Liver (tissue), 9 donors: ENCODE measurements around the gene JAK1. TPM values are rescaled to one million over a fixed set of nuclear protein-coding genes. Genes with fewer than 3 reads are reported as not detected.

ENCODE experiments used
- DNase-seq: peaks from one replicate; pipeline ENCODE4 v3.0.0-alpha.2; 2017; ENCODE audit warnings: low spot score
- H3K27ac ChIP-seq, 2 donors: one replicate each; pipeline ENCODE4 v1.7.0; 2013; ENCODE audit warnings: inconsistent platforms in 2 of 2, low read length in 2 of 2, control low read depth in 1 of 2, low read depth in 1 of 2, mild to moderate bottlenecking in 1 of 2
- H3K27me3 ChIP-seq, 4 donors: one replicate each; pipeline versions ENCODE4 v1.6.1 to v1.7.0; 2013; ENCODE audit warnings: low read length in 3 of 4, inconsistent platforms in 1 of 4, mild to moderate bottlenecking in 1 of 4, moderate library complexity in 1 of 4; ENCODE audit not compliant: control insufficient read depth in 4 of 4, insufficient read depth in 4 of 4
- H3K36me3 ChIP-seq, 4 donors: one replicate each; pipeline versions ENCODE4 v1.6.1 to v1.7.0; 2013; ENCODE audit warnings: low read length in 3 of 4, mild to moderate bottlenecking in 3 of 4, low read depth in 1 of 4, moderate library complexity in 1 of 4; ENCODE audit not compliant: control insufficient read depth in 4 of 4, insufficient read depth in 3 of 4
- H3K4me1 ChIP-seq, 4 donors: one replicate each; pipeline versions ENCODE4 v1.6.1 to v1.7.0; 2013; ENCODE audit warnings: low read length in 3 of 4, mild to moderate bottlenecking in 3 of 4, moderate library complexity in 1 of 4; ENCODE audit not compliant: control insufficient read depth in 4 of 4, insufficient read depth in 4 of 4
- H3K4me3 ChIP-seq, 3 donors: one replicate each; pipeline versions ENCODE4 v1.6.1 to v1.7.0; 2013; ENCODE audit warnings: low read length in 3 of 3, control low read depth in 1 of 3, low read depth in 1 of 3, mild to moderate bottlenecking in 1 of 3
- H3K9ac ChIP-seq, 2 donors: one replicate each; pipeline ENCODE4 v1.7.0; 2013; ENCODE audit warnings: low read length in 2 of 2, mild to moderate bottlenecking in 2 of 2, moderate library complexity in 2 of 2, control low read depth in 1 of 2, low read depth in 1 of 2
- H3K9me3 ChIP-seq, 4 donors: one replicate each; pipeline versions ENCODE4 v1.6.1 to v1.7.0; 2013; ENCODE audit warnings: low read length in 3 of 4; ENCODE audit not compliant: control insufficient read depth in 4 of 4
- ATF3 ChIP-seq: IDR thresholded peaks from 2 replicates; pipeline ENCODE4 v1.6.1; 2016; ENCODE audit warnings: antibody characterized with exemption
- CTCF ChIP-seq: fragments of 150-350 bp; IDR thresholded peaks from 2 replicates; pipeline ENCODE4 v1.5.1; 2017; ENCODE audit warnings: improper control_type of control experiment, low read depth, low read length; ENCODE audit not compliant: missing input control
- EGR1 ChIP-seq, 2 donors: IDR thresholded peaks; 2 replicates each; pipeline ENCODE4 v1.6.1; 2016 to 2018; ENCODE audit warnings: antibody characterized with exemption in 2 of 2, low read depth in 2 of 2
- FOXA1 ChIP-seq: IDR thresholded peaks from 2 replicates; pipeline ENCODE4 v1.6.1; 2016; ENCODE audit warnings: antibody characterized with exemption
- FOXA2 ChIP-seq: IDR thresholded peaks from 2 replicates; pipeline ENCODE4 v1.6.1; 2016; ENCODE audit warnings: antibody characterized with exemption
- HNF4A ChIP-seq, 2 donors: conservative IDR thresholded peaks; 2 replicates each; pipeline ENCODE4 v1.6.1; 2016; ENCODE audit warnings: antibody characterized with exemption in 2 of 2, mild to moderate bottlenecking in 2 of 2
- HNF4G ChIP-seq: IDR thresholded peaks from 2 replicates; pipeline ENCODE4 v1.6.1; 2016; ENCODE audit warnings: antibody characterized with exemption
- JUND ChIP-seq, 2 donors: IDR thresholded peaks; 2 replicates each; pipeline ENCODE4 v1.6.1; 2016; ENCODE audit warnings: antibody characterized with exemption in 2 of 2
- MAX ChIP-seq: IDR thresholded peaks from 2 replicates; pipeline ENCODE4 v1.6.1; 2016; ENCODE audit warnings: antibody characterized with exemption
- NR2F2 ChIP-seq: IDR thresholded peaks from 2 replicates; pipeline ENCODE4 v1.6.1; 2016; ENCODE audit warnings: antibody characterized with exemption
- RAD21 ChIP-seq, 2 donors: IDR thresholded peaks; 2 replicates each; pipeline ENCODE4 v1.6.1; 2016; ENCODE audit warnings: antibody characterized with exemption in 2 of 2, mild to moderate bottlenecking in 2 of 2
- ZBTB33 ChIP-seq: IDR thresholded peaks from 2 replicates; pipeline ENCODE4 v1.6.1; 2016; ENCODE audit warnings: antibody characterized with exemption
- WGBS: extraction: QIAGEN DNeasy Blood & Tissue Kit; methylation state at CpG from one replicate; pipeline ENCODE4 v1.1.7; 2013; 5-methylcytosine and 5-hydroxymethylcytosine counted together
- polyA plus RNA-seq, 2 donors: library from polyadenylated mRNA; stranded (reverse) in 1 of 2; unstranded in 1 of 2; fragments of 200-250 nt in 1 of 2; fragments of >200 nt in 1 of 2; fragmentation: Nextera tagmentation in 1 of 2; extraction: Ambion mirVana in 1 of 2; gene quantifications; one replicate each; pipeline versions ENCODE4 v1.2.1 to v1.2.3, GENCODE V29; 2013 to 2015
- total RNA-seq, 2 donors: library from RNA; depleted of rRNA; stranded (reverse); fragments of >200 nt; gene quantifications; one replicate each; pipeline ENCODE4 v1.2.3, GENCODE V29; 2014
- donor health status: healthy.
- donor health status: healthy.
- donor health status: healthy.
- donor health status: healthy.
- donor health status: healthy.

JAK1 gene
- total and polyA plus RNA-seq, 4 donors, result 24.1 to 68.6 (median 34.5) TPM

- TF ChIP-seq NR2F2 (no peak), CTCF (no peak), HNF4G (no peak), ATF3 (no peak), JUND (IDR thresholded peaks at IDR 0.05) (no peak), HNF4A (conservative IDR thresholded peaks at IDR 0.05) (no peak)
These were observed 111.7 kb downstream of the JAK1 start (continued) for GRCh38 chr1:64854674-64855073.

GRCh38 chr1:64851664-64852063, 114.7 kb downstream of the JAK1 start:
- Histone ChIP-seq H3K4me1 (peaks cover 0 to 8% (median 3%) of the 10 kb centered on the region in 4 donors), H3K36me3 (peaks cover 1 to 53% (median 37%) of the 10 kb centered on the region in 4 donors), H3K9me3 (no peaks in the 10 kb centered on the region), H3K27me3 (no peaks in the 10 kb centered on the region), H3K4me3 (no peak overlapping the region), H3K9ac (no peak overlapping the region), H3K27ac (no peak overlapping the region)
- WGBS, result 83% methylated on average over 7 of the region's 7 CpGs
- DNase-seq, result no peak
- TF ChIP-seq EGR1 (IDR thresholded peaks at IDR 0.05; ENCODE audit: low read depth in 2 of 2) (no peak), HNF4A (conservative IDR thresholded peaks at IDR 0.05) (no peak)

GRCh38 chr1:64850846-64851245, 115.5 kb downstream of the JAK1 start:
- Histone ChIP-seq H3K27me3 (no peaks in the 10 kb centered on the region), H3K9me3 (no peaks in the 10 kb centered on the region), H3K4me1 (peaks cover 0 to 8% (median 4%) of the 10 kb centered on the region in 4 donors), H3K36me3 (peaks cover 3 to 60% (median 39%) of the 10 kb centered on the region in 4 donors), H3K9ac (no peak overlapping the region), H3K27ac (no peak overlapping the region), H3K4me3 (no peak overlapping the region)
- DNase-seq, result no peak
- 97% methylated on average over 10 of the region's 10 CpGs for WGBS
- TF ChIP-seq FOXA1, result no peak

- H3K9me3 ChIP-seq, result no peaks in the 10 kb centered on the region
- 96% methylated on average over 11 of the region's 11 CpGs for WGBS
- H3K9ac ChIP-seq, result no peak overlapping the region
- H3K4me1 ChIP-seq, result peaks cover 0 to 8% (median 4%) of the 10 kb centered on the region in 4 donors
- H3K27me3 ChIP-seq, result no peaks in the 10 kb centered on the region
- TF ChIP-seq HNF4G (no peak), FOXA2 (no peak)
- no peak overlapping the region for H3K27ac ChIP-seq
- H3K4me3 ChIP-seq, result no peak overlapping the region
- DNase-seq, result no peak
- peaks cover 6 to 62% (median 39%) of the 10 kb centered on the region in 4 donors for H3K36me3 ChIP-seq
These were observed 116.4 kb downstream of the JAK1 start for GRCh38 chr1:64849942-64850341.

- H3K9ac ChIP-seq, result no peak overlapping the region
- WGBS, result 95% methylated on average over 4 of the region's 4 CpGs
- H3K4me3 ChIP-seq, result no peak overlapping the region
- H3K27ac ChIP-seq, result no peak overlapping the region
- no peaks in the 10 kb centered on the region for H3K9me3 ChIP-seq
- H3K4me1 ChIP-seq, result peaks cover 0 to 8% (median 4%) of the 10 kb centered on the region in 4 donors
- TF ChIP-seq RAD21 (IDR thresholded peaks at IDR 0.05) (no peak), HNF4G (no peak), FOXA1 (no peak), EGR1 (IDR thresholded peaks at IDR 0.05; ENCODE audit: low read depth in 2 of 2) (no peak), ZBTB33 (no peak), ATF3 (no peak), MAX (no peak), JUND (IDR thresholded peaks at IDR 0.05) (no peak), FOXA2 (no peak)
- no peak for DNase-seq
- no peaks in the 10 kb centered on the region for H3K27me3 ChIP-seq
- H3K36me3 ChIP-seq, result peaks cover 14 to 62% (median 39%) of the 10 kb centered on the region in 4 donors
These were observed 117.5 kb downstream of the JAK1 start for GRCh38 chr1:64848803-64849202.
